Stimulated activated CD8-positive, alpha-beta memory T cell treated with anti-CD3 and anti-CD28 coated beads, Interleukin-7, amount 100 ng/mL, for 48 hours (primary cell): Measurements from ENCODE around the gene FAAP20.

ENCODE experiments used
- DNase-seq, 2 donors: peaks; one replicate each; pipeline ENCODE4 v3.0.0-alpha.2; 2020; ENCODE audit warnings: low read depth in 1 of 2; ENCODE audit errors: extremely low read depth in 1 of 2

The FAAP20 gene

GRCh38 chr1:2180297-2181245 lies 14.0 kb downstream of the FAAP20 start:
- no peak for DNase-seq

DNA sequence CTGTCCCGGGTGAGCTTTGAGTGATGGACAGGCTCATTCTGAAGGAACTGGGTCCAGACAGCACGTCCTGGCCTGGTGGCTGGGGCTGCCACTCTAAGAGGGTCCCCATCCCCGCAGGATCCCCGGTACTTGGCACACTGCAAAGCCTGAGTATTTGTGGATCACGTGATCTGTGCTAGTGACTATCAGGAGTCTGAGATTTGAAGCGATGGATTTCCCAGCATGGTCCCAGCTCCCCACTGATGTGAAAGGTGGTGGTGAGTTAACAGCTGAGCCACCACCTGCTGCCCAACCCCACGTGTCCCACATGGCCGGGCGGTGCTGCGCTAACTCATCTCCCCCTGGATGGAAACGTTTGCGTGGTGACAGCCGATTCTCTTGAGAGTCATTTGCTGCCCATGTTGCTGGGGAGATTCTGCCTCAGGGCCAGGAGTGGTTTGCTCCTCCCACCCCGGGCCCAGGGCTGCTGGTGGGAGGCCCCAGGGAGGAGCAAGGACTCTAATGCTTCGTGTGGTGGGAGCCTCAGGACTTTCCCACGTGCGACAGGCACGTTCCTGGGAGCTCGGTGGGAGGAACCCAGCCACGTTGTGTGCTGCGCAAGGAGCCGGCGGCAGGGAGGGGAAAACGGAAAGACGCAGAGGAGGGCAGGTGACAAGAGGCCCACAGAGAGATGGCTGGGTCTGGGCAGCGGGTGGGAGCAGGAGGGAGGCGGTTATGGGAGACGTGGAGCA lies 15.1 kb downstream of the FAAP20 start:
- no peak for DNase-seq

DNA sequence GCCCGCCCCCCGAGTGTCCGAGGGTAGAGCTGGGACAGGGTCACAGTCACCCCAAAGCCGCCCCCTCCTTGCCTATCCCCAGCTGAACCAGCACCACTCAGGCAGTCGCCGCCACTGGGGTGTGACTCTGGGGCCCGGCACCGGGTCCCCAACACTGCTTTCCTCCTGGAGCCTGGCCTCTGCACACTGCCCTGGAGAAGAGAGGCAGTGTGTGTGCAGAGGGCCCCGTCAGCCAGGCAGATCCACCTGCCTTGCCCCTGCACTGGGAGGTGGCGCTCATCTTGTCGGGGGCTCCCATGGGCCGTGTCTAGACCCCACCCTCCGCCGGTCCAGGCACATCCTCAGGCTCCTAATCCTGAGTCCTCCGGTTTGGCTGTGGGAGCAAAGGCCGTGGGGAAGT lies 15.7 kb downstream of the FAAP20 start:
- no peak for DNase-seq

- DNase-seq = no peak
Measured at GRCh38 chr1:2177946-2178538, 16.5 kb downstream of the FAAP20 start.

DNA sequence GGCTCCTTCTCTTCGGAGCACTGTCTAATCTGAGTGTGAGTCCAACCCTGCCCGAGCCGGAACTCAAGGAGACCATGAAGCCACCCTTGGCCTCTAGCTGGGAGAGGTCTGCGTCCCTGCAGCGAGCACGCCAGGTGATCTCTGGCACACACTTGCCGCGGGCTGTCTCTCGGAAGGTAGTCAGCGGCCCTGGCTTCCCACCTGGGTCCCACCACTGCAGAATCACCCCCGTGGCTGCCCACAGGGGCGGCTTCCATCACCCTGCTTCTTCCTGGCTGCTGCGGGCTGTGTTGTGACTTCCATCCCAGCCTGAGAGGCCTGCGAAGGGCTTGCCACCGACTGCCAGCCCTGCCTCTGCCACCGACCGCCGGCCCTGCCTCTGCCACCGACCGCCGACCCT lies 17.0 kb downstream of the FAAP20 start:
- no peak for DNase-seq

- no peak for DNase-seq
Measured at GRCh38 chr1:2176615-2177014, 18.0 kb downstream of the FAAP20 start.

- no peak for DNase-seq
Measured at GRCh38 chr1:2175681-2176454, 18.7 kb downstream of the FAAP20 start.

DNA sequence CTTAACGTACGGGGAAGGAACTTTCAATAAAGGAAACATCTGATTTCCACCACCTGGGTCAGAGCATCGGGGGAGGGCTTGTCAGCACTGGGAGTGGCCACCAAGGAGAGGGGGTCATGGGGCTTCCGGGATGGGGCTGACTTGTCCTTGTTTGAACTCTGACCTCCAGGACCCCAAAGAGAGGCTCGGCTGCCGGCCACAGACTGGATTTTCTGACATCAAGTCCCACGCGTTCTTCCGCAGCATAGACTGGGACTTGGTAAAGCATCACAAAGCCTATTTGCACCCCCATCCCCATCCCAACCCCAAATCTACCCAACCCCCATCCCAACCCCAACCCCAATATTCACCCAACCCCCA lies 19.5 kb downstream of the FAAP20 start:
- DNase-seq = no peak

- DNase-seq = no peak
Measured at GRCh38 chr1:2174348-2175054, 20.1 kb downstream of the FAAP20 start.

DNA sequence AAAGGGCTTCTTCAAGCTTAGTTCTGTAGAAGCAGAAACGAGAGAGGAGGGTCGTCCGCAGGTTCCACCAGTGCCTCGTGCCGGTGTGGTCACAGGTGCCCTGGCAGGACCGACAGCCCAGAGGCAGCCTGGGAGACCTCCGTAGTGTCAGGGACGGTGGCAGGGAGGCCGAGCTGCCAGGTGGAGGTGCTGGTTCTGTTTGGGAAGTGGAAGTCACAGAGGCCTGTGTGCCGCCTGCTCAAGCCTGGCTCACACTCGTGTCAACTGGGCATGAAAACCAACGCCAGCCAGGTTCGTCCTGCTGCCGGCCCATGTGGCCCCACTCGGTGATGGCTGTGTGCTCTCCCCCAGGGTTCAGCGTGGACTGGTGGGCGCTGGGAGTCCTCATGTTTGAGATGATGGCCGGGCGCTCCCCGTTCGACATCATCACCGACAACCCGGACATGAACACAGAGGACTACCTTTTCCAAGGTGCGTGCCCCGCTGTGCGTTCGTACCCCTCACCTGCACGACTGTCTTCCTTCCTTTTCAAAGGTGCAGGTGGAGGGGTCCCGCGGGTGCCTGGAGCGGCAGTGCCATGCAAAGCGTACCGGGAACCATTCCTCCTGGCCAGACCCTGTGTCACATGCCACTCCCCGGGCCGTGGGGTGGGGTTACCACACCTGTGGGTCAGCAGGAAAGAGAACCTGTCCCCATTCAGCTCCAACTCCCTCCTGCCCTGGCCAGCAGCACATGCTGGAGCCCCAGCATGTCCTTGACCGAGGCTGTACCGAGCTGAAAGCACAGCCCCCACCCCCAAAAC lies 20.8 kb downstream of the FAAP20 start:
- no peak for DNase-seq

GRCh38 chr1:2172551-2173146 lies 21.9 kb downstream of the FAAP20 start:
- DNase-seq = no peak

DNA sequence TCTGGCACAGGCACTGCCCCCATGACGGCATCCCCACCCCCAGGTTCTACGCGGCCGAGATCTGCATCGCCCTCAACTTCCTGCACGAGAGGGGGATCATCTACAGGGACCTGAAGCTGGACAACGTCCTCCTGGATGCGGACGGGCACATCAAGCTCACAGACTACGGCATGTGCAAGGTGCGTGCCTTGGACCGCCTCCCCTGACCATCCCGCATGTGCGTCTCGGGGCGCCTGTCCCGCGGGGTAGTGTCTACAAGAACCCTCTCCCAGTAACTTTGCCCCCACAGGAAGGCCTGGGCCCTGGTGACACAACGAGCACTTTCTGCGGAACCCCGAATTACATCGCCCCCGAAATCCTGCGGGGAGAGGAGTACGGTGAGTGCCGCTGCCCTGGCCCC lies 22.6 kb downstream of the FAAP20 start:
- DNase-seq = no peak

DNA sequence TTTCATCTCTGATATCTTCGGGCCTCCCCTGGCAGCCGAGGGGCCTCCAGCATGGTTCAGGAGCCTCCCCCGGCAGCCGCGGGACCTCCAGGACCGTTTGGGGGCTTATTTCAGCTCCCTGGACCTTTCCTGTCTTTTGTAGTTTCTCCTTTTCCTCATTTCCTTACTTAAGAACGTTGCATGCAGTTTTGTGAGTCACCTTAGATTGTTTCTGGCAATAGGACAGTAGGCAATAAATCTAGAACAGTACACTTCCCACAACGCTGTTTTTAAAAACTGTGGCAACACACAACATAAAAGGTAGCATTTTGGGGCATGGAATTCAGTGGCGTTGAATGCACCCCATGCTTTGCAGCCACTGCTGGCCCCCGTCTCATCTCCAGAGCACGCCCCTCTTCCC lies 24.4 kb downstream of the FAAP20 start:
- DNase-seq = no peak

GRCh38 chr1:2169200-2169836 lies 25.3 kb downstream of the FAAP20 start:
- DNase-seq = no peak

- no peak for DNase-seq
Measured at GRCh38 chr1:2168535-2168934, 26.0 kb downstream of the FAAP20 start.

DNA sequence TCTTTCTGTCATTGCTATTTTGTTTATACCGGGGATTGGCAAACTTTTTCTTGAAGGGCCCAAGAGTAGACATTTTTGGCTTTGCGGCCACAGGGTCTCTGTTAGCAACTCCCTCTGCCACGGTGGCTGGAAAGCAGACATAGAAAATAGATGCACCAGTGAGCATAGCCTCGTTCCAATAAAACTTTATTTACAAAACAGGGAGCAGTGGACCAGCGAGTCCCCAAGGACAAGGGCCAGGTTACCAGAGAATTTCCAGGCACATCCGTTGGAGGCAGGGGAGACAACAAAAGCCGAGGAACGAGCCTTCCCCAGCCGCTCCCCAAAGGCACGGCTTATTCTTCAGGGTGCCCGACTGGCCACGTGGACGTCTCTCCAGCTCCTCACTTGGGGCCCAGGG lies 26.5 kb downstream of the FAAP20 start:
- DNase-seq = no peak

GRCh38 chr1:2166695-2167094 lies 27.9 kb downstream of the FAAP20 start:
- no peak for DNase-seq

- DNase-seq = no peak
Measured at GRCh38 chr1:2166254-2166653, 28.3 kb downstream of the FAAP20 start.

DNA sequence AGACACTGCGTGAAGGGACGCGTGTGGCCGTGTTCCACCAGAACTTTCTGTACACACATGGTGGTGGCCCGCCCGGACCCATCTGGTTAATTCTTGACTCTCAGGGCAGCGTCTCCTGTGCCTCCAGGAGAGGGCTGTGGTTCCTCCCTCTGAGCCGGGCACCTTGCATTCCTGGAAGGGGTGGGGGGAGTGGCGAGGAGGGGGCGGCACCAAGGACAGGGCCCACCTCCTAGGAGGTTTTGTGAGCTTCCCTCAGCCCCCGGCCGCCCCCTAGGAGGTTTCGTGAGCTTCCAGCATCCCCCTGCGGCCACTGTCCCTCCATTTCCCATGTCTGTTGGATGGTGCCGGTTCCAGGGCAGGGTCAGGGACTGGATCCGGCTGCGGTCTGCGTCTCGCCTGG lies 28.9 kb downstream of the FAAP20 start:
- no peak for DNase-seq
